GM19372 (cell line): ENCODE results near the gene PILRA.
"Not testable (repeated sequence)": the region's sequence is repeated elsewhere in the genome, so short reads cannot be mapped to it uniquely, and the experiment has no call there.

ENCODE experiments used
- ATAC-seq: cut with Tn5 transposase; IDR thresholded peaks from one replicate; pipeline ENCODE4 v1.9.1; 2021; ENCODE audit warnings: mild to moderate bottlenecking, low read depth, moderate library complexity; ENCODE audit not compliant: unreplicated experiment

The PILRA gene

DNA sequence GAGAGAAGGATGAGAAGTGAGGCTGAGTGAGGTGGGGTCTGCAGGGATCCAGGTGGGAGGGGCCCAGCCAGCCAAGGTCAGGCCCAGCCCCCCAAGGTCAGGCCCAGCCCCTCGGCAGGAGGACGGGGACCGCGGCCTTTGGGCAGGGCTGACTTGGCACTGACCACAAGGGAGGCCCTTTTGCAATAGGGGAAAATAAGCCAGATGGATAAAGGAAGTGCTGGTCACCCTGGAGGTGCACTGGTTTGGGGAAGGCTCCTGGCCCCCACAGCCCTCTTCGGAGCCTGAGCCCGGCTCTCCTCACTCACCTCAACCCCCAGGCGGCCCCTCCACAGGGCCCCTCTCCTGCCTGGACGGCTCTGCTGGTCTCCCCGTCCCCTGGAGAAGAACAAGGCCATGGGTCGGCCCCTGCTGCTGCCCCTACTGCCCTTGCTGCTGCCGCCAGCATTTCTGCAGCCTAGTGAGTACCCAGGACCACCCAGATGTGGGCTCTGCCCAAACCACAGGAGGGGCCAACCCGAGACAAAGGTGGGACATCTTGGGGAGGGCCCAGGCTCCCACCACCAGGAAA is at the start of gene PILRA:
TSS of gene PILRA (plus strand) at position 227 of the 571 bp plus-strand sequence. CDS start at position 397, 170 bp downstream.
- ATAC-seq = no peak

DNA sequence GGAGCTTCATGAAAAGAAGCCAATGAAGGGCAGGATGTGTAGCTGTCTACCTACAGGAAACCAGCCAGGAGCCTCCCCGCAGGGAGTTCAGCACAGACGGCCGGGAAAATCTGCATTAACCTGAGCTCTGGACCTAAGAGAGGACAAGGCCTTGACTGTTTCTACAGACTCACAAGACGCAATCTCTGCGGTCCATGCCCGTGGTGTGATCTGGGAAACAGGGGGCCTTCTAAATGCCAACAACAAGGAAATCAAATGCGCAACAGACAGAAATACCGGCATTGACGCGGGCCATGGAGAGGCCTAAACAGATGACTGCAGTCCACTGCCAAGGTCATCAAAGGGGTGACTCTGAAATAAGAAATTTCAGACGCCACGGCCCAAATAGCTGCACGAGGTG is 49.1 kb upstream of the PILRA start:
- ATAC-seq = not testable (repeated sequence)

DNA sequence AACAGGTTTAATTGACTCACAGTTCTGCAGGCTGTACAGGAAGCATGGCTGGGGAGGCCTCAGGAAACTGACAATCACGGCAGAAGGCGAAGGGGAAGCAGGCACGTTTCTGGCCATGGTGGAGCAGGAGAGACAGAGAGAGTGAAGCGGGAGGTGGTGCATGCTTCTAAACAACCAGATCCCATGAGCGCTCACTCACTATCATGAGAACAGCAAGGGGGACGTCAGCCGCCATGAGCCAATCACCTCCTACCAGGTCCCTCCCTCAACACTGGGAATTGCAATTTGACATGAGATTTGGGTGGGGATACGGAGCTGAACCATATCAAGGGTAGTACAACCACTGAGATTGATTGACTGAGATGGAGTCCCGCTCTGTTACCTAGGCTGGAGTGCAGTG is 47.6 kb upstream of the PILRA start:
- not testable (repeated sequence) for ATAC-seq

DNA sequence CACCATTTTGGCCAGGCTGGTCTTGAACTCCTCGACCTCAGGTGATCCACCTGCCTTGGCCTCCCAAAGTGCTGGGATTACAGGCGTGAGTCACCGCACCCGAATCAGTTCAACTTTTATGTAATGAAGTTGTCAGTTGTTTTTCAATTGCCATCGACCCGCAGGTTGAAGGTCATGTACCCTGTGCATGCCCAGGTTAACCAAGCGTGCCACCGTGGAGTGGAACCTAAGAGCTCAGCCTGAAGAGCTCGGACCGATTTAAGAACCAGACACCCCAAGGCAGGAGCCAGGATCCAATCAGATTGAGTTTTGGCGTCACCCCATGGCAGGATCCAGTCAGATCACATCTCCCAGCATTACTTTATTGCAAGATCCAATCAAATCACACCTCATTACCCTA is 46.4 kb upstream of the PILRA start:
- ATAC-seq = not testable (repeated sequence)

DNA sequence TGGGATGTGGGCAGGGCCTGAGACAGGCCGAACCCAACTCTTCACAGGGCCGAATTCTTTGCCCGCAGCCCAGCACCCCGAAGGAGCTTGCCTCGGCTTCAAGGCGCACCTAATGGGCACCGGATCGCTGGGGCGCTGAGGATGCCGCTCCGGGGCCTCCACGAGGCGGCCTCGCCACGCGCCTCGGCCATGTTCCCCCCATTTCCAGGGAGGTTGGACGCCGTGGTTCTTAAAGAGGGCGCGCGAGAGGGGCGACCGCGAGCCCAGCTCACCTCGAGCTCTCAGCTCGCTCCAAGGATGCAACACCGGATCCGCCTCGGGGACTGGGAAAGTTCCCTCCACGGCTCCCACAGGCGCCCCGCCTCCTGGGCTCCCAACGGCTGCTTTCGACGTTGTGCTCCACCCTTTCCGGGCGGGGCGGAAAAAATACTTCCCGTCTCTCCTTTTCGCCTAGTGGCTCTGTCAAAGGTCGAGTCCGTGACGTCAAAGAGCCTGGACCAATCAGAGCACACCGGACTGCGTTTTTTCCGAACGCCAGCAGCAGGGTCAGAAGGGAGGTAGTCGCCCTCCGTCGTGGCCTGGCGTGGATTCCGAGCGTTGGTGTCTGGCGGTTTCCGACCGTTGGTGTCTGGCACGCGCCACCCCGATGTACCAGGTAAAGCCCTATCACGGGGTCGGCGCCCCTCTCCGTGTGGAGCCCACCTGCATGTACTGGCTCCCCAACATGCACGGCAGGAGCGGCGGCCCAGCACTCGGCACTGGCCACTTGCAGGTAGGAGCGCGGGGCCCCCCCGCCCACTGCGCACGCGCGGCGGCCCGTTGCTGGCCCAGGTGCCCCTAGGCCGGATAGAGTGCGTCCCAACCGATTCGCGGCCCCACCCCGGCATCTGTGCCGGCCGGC is 37.5 kb upstream of the PILRA start:
- ATAC-seq = peak; percentile 97

DNA sequence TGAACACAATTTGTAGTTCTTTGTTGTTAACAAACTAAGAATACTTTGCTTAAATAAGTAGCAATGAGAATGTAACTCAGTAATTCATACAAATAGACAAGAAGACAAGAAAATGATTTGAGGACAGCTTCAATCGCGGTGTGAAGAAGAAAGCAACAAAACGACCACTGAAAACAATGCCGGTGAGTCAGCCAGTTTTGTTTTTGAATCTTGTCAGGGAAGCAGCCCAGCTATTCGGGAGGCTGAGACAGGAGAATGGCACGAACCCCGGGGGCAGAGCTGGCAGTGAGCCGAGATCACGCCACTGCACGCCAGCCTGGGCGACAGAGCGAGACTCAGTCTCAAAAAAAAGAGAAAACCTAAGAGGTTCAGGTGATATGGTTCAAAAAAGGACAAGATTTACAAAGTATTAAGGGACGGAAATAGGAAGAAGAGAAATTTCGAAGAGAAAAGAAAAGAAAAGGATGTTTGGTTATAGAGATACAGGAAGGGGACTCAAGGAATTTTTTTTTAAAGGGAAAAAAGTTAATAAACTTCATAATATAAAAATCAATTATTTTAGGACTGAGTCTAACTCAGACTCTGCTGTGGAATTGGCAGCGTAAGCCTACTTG is 35.1 kb upstream of the PILRA start:
- ATAC-seq = not testable (repeated sequence)

DNA sequence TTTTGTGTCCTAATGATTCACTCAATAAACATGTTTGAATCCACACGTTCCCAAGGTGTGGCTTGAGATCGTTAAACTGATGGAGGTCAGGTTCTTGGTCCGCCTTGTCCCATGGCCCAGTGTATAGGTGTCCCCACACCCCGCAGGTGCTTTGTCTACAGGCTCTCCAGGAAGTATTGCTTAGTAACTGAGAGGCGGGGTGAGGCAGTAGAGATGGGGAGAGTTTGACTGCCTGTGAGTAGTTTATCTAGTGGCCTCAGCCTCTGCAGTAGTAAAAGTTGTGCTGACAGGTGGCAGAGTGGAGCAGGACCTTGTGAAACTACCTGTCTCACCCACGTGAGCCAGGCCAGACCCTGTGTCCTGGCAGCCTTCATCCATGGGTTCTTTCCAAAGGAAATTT is 32.0 kb upstream of the PILRA start:
- ATAC-seq = not testable (repeated sequence)

DNA sequence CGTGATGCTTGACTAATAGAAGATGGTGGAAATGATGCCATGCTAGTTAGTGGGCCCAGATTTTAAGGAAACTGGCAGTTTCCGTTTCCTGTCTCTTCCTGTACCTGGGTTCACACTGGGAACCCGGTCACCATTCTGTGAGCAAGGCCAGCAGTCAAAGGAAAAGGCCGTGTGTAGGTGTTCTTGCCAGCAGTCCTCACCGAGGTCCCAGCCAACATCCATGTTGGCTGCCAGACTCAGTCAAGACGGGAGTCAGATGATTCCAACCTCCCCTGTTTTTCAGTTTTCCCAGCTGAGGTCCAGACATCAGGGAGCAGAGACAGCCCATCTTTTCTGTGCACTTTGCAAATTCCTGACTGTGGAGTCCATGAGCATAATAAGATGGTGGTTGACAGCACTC is 30.5 kb upstream of the PILRA start:
- ATAC-seq = no peak

DNA sequence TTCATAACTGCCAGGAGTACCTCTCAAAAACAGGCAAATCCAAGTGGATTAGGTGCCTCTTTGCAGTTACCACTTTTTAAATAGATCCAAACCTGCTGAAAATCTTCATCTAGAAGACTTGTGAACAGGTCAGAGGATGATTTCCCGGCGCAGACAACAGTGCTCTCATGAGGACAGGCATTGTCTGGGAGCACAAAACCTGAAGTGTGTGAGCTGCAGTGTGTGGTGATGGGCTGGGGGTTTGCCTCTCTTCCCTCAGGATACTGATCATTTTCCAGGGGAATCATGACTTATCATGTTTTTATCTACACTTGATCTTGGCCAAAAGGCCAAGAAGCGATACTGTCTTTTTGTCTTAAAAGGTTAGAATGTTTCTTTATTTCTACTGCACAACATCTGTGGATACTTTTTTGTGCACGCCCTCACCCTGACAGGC is 29.1 kb upstream of the PILRA start:
- ATAC-seq = not testable (repeated sequence)

DNA sequence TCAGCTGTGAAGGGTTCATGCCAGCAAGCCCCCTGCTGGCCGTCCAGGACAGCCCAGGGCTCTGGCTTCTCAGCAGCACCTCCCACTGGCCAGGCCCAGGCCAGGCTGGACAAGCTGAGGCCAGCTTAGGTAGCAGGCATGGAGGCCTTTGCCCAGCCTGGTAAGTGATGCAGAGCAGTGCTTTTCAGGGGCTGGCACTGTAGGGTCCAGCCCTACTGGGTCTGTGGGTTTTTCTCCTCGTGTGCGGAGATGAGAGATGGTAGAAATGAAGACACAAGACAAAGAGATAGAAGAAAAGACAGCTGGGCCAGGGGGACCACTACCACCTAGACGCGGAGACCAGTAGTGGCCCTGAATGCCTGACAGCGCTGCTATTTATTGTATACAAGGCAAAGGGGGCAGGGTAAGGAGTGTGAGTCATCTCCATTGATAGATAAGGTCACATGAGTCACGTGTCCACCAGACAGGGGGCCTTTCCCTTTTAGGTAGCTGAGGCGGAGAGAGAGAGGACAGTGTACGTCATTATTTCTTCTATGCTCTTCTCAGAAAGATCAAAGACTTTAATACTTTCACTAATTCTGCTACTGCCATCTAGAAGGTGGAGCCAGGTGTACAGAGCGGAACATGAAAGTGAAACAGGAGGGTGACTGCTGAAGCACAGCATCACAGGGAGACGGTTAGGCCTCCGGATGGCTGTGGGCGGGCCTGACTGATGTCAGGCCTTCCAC is 28.6 kb upstream of the PILRA start:
- ATAC-seq = peak; percentile 90

DNA sequence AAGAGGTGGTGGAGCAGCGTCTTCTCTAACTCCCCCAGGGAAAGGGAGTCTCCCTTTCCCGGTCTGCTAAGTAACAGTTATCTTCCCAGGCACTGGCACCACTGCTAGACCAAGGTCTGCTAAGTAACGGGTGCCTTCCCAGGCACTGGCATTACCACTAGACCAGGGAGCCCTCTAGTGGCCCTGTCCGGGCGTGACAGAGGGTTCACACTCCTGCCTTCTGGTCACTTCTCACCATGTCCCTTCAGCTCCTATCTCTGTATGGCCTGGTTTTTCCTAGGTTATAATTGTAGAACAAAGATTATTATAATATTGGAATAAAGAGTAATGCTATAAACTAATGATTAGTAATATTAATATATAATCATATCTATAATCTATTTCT is 28.0 kb upstream of the PILRA start:
- ATAC-seq = peak; percentile 21

DNA sequence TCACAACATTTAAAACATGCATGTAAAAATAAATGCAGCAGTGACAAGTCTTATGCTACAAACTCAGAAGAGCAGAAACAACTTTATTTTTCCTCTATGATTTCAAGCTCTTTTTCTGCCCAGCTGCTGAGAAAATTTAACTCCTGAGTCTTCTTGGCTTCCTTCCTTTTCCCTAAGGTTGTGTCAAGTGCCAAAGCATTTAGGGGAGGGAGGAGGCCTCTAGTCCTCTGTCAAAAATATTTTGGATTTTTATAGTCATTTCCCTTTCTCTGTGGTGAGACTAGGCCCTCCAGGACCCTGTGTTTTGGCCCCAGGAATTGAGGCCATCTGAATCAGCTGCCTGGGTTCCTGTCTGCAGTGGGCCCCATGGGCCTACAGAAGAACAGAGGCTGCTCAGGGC is 26.4 kb upstream of the PILRA start:
- ATAC-seq = no peak

DNA sequence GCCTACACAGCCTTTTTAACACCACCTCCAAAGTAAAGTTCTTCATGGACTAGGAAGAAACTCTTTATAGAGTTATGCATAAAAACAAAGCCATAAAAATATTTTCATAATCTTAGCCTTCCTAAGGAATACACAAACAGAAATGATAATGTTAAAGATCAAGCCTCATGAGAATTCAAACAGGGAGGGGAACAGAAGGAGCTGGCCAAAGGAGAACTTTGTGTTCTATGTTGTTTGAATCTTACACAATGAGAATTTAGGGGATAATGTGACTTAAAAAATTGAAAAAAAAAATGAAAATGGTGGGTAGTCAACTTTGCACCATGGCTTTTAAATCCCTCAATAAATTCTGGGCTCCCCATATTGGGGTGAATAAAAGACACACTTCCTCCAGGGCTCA is 24.5 kb upstream of the PILRA start:
- ATAC-seq = no peak

DNA sequence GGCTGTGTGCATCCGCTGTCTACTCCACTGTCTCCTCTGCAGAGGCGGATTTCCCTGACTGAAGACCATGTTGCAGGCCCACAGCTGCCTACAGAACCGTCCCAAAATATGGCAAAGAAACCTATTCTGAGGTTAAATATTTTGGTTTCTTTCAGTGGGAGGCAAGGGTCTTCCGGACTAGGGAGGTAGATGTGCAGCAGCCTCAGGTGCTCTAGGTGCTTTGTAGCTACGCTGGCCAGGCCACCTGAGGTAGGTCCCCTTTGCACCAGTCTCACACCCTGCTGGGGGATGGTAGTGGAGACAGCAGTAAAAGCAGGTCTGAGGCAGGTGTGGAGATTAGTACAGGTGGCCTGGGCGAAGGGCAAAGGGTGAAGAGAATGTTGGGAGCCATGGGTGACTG is 23.5 kb upstream of the PILRA start:
- no peak for ATAC-seq

DNA sequence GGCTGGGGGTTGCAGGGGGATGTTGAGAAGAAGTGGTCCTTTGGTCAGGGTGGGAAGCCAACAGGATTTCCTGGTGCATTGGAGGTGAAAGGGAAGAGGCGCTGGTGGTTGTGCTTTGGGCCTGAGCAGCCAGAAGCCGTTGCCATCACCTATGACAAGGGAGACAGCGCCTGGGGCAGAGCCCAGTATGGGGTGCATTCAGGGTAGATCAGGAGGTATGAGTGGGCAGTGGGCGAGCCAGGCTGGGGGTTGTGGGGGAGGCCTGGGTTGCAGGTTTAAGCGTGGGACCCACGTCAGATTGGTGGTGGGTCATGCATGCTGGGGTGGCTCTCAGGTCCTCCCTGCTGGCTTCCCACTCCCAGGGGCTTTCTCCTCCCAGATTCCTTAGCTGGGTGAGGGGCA is 21.6 kb upstream of the PILRA start:
- no peak for ATAC-seq

DNA sequence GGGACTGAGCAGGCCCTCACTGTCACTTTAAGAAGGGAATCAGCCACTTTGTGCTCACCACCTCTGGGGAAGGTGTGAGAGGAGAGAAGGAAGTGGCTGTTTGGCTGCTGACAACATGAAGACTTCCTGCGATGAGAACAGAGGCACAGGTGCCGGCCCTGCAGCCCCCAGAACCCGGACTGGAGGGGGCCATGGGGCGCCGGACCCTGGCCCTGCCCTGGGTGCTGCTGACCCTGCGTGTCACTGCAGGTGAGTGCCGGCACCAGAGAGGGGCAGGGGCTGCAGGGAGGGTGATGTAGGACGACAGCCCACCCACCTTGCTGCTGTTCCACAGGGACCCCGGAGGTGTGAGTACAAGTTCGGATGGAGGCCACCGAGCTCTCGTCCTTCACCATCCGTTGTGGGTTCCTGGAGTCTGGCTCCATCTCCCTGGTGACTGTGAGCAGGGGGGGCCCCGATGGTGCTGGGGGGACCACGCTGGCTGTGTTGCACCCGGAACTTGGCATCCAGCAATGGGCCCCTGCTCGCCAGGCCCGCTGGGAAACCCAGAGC is 21.0 kb upstream of the PILRA start:
- not testable (repeated sequence) for ATAC-seq

DNA sequence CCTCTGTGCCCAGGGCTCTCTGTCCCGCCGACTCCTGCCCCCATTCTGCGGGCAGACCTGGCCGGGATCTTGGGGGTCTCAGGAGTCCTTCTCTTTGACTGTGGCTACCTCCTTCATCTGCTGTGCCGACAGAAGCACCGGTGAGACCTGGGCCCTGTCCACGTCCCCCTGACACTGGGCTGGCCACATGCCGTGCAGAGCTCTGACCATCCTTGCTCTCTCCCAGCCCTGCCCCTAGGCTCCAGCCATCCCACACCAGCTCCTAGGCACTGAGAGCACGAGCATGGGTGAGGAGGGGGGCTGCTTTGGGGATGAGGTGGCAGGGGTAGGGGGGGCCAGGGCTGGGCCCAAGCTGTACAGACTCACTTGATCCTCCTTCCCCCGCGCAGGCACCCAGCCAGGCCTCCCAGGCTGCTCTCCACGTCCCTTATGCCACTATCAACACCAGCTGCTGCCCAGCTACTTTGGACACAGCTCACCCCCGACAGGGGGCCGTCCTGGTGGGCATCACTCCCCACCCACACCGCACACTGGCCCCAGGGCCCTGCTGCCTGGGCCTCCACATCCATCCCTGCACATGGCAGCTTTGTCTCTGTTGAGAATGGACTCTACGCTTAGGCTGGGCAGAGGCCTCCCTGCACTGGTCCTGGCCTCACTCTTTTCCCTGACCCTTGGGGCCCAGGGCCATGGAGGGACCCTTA is 20.2 kb upstream of the PILRA start:
- no peak for ATAC-seq

DNA sequence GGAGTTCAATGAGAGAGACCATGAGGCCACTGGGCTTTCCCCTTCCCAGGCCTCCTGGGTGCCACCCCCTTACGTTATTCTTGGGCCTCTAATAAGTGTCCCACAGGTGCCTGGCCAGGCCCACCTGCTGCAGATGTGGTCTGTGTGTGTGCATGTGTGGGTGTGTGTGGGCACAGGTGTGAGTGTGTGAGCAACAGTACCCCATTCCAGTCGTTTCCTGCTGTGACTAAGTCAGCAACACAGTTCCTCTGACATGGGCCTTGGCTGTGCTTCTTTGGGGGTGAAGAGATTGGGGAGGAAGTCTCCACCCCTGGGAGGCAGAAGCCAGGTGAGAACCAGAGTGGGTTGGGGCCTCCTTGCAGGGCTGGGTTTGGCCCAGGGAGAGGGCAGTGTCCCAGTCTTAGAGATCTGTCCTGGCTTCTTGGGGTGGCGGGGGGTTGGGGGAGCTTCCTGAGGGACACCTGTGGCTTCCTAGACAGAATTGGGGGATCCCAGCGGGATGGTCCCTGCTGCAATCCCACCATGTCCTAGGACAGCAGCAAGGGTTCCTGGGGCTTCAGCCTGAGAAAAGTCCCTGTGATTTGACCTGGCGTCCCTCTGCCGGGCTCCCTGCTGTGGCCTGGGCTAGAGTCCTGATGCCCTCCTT is 19.5 kb upstream of the PILRA start:
- no peak for ATAC-seq

DNA sequence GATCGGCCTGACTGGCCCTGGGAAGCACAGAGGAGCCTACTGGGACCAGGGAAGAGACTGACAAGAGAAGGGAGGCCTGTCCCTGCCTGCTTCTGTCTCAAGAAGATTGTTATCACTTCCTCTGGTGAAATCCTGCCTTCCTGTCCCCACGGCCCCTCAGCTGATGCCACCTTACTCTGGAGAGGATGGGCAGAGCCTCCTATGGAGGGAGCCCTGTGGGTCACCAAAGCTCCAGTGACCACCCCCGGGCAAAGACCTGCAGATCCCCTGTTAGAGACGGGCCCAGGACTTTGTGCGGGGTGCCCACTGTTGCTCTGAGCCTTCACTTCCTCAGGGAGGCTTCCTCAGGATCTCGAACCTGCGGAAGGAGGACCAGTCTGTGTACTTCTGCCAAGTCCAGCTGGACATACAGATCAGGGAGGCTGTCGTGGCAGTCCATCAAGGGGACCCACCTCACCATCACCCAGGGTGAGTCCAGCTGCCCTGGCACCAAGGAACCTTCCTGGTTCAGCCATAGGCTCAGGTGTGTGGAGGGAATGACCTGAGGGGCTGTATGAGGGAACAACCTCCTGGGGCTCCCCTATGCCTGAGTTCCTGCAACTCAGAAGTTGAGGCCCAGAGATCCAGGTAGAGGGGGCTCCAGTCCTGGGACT is 16.7 kb upstream of the PILRA start:
- no peak for ATAC-seq
